HG03354 (cell line): ENCODE measurements around the gene ATG10.

Source experiments
- ATAC-seq: cut with Tn5 transposase; IDR thresholded peaks from one replicate; pipeline ENCODE4 v1.9.1; 2021; ENCODE audit warnings: mild to moderate bottlenecking; ENCODE audit not compliant: unreplicated experiment, poor library complexity, severe bottlenecking

ATG10 gene

DNA sequence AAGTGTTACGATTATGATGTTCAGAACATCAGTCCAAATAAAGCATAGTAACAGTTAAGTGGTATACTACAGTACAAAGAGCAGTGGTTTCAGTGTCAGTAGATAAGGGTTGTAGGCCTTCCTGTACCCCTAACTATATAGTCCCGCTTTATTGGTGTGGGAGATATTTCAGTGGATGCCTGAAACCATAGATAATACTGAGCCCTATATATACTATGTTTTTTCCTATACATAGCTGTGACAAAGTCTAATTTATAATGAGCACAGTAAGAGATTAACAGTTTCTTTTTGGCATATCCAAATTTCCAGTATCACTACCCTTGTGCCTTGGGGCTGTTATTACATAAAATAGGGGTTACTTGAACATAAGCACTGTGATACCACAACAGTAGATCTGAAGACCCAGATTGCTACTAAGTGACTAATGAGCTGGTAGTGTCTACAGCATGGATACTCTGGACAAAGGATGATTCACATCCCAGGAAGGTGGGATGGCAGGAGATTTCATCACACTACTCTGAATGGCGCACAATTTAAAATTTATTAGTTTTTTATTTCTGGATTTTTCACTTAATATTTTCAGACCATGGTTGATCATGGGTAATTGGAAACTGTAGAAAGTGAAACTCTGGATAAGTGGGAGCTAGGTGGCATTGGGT is 187.1 kb downstream of the ATG10 start:
- no peak for ATAC-seq

DNA sequence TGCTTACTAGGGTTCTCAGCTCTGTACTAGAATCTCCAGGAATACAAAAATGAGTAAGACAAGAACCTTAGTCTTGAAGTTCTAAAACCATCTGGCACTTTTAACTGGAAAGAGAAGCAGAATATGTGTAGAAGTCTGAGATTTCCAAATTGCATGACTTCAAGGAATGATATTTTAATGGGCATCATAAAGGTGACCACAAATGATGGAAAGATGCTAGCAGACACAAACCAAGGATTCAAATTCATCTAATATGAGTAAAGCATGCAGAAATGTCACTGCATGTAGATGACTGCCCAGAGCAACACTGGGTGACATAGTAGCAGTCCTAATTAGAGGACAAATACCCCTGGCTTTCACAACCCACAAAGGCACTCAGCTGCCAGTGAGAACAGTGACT is 189.1 kb downstream of the ATG10 start:
- ATAC-seq, result no peak

DNA sequence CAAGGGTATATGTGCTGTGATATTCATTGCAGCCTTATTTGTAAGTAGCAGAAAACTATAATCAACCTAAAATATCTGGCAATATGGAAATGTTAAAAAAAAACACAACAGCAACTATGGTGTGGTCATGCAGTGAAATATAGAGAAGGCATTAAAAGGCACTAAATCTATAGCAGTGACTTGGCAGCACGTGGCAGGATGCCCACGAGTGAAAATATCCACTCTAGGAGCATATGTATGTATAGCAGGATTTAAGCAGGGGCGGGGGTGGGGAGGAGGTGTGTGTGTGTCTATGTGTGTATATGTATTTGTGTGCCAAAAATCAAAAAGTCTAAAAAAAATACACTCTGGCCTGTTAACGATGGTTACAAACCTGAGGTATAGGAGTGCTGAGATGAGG is 190.8 kb downstream of the ATG10 start:
- no peak for ATAC-seq

DNA sequence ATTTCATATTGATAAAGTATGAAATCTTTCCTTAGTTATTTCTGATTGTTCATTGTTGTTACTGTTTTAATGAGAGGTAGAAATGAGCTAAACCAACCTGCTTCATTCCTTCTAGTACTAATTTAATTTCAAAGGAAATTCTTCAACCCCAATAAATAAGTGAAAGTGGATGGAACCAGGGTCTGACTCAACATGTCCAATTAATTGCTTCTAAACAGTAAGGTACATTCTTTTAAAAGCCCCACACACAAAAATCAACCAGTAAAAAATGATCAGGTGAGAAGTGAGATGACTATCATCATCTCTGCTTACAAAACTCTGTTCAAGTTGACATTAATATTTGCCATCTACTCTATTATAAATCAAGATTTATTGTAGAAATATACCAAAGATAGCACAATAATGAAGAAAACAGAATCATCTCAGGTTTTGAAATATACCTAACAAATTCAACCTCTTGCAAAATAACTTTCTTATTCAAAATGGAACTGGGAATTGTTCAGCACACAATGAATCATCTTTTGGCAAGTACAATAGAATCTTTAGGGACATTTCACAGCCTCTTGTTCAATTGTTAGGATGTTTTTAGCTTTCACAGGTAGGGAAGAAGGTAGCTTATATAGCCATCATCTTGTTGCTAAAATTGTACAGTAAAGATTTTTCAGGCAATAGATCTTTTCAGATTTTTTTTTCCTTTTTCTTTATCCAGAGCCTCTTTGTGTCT is 191.8 kb downstream of the ATG10 start:
- no peak for ATAC-seq

DNA sequence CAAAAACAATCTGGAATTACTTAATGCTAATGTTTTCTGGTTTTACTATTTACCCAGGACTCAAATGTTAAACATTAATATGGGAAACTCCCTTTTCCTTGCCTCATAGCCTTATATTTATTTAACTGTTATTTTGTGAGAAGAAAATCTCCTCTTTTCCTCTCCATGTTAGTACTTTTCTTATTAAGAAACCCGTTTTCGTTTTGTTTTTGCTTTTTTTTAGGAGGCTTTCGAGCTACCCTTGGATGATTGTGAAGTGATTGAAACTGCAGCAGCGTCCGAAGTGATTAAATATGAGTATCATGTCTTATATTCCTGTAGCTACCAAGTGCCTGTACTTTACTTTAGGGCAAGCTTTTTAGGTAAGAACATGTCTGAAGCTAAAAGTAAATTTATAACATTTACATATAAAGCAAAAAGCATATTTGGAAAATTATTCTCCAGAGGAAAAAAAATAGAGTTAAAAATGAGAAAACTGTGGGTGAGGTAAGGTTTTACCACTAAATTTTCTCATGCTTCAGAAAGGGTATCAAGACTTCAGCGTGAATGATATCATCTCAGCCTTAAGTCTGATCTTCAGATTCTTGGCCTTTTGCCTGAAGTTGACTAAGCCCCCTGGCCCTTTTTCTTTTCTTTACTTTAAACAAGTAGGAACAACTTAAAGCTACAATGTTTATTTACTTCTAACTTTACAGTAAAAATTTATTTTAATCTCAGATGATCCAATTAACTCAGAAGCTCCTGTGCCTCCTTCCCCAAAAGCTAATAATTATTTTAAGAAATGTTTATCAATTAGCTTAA is 192.6 kb downstream of the ATG10 start:
- ATAC-seq, result no peak

DNA sequence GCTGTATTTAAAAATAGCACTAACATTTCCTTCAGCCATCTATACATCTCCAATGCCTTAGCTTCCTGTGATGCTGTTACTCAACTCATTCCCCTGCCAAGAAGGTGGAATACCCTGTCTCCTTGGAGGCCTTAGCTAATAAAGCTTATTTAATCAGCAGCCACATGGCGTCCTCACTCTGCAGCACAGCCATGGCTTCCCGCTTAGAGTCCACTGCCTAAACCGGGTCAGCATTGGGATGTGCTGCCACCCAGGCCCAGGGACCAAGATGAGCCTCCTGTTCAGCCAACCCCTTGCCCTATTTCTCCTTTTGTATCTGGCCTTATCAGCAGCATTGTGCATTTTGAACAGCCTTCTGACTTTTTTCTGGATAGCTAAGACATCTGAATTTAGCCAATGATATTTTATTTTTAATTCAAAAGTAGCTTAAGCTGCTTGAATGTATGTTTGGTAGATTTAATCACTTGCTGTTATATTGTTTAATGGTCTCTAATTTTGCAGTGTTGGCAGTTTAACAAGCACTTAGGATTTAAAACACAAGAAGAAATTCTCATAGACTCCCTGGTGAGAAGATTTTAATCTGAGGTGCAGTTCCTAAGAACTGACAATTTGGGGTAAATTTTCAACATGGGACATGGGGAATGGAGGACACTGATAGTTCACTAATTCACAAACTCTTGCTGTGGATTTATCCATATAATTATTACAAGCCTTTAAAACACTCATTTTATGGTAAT is 193.3 kb downstream of the ATG10 start:
- no peak for ATAC-seq

DNA sequence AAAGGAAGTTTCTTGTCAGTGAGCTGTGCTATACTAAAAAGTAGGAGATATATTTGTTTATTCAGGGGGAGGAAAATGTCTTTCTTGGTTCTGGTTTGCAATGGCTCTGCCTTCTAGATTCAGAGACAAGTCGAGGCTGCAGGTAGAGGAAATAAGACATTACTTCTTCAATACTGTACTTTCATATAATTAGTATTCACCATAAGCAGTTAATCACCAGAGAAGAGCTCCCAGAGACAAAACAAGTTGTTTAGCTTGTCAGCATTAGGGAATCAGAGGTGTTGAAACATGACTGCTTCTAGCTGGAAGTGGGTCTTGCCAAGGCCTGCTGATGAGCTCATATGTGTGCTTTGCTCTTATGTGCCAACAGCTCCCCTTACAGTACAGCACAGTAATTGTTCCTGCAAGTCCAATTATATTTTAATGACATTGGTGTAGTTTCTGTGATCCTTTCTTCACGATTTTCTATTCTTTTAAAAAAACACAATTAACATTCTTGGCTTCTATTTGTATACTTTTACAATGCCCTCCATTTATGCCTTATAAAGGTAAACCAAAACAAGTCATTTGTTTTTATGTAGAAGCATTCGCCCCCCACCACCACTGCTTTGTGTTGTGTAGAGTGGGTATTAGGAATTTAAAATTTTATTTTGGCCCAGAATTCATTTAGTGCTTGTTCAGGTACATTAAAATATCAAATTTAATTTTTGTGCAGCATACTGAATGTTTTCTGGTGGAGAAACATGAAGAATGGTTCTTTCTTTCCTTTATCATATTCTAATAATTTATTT is 194.1 kb downstream of the ATG10 start:
- ATAC-seq, result peak; percentile 95

DNA sequence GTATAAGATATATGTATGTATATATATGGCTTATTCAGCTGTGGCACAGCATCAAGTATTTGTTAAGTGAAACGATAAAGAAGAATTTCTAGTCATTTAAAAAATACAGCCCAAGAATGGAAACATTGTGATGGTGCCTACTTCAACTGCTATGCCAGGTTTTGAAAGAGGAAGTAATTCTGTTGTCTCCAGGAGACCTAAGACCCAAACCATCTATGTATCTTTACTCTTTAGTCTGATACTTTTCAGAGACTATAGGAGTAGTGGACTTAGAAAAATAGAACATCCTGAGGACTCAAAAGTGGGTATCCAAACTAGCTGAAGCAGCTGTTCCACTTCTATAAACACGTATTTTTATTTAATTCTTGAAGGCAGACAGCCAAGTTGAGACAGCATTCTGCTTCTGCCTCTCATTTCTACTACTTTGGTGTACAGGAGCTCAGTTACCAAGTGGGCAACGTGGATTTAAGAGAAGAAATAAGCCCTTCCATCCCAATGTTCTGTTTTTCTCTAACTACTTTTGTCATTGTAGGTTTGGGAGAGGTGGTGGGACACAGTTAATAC is 195.6 kb downstream of the ATG10 start:
- ATAC-seq, result no peak

DNA sequence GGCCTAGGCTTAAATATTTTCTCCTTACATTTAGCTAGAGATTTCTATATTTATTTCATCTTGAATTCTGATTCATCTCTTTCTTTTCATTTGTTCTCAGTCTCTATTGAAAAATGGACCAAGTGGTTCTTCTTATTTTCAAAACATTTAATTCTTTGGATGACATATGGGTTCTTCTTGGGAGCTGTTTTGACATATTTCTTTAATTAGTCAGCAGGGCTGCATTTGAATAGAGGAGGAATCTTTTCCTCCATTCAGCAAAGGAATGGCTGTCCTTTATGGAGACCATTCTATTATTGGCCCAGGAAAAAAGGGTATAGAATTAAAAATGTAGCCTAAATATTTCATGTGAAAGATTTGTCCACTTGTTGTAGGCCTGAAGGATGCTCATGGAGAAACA is 196.5 kb downstream of the ATG10 start:
- ATAC-seq, result no peak

DNA sequence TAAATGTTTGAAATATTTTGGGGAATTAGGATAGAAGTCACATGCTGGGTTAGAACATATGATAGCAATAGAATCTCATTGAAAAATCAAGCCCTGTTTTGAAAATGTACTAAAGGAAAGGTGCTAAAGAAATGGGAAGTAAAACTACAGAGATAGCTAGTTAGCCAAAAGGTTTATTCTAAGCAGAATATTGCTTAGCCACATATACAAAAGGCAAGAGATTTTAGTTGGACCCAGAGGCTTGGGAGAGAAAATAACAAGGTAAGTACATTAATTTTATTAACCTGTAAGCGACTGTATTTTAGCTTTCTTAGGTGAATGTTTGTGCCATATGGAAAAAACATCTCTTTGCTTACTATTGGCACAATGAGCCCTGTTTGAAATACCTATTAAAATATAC is 198.1 kb downstream of the ATG10 start:
- no peak for ATAC-seq

DNA sequence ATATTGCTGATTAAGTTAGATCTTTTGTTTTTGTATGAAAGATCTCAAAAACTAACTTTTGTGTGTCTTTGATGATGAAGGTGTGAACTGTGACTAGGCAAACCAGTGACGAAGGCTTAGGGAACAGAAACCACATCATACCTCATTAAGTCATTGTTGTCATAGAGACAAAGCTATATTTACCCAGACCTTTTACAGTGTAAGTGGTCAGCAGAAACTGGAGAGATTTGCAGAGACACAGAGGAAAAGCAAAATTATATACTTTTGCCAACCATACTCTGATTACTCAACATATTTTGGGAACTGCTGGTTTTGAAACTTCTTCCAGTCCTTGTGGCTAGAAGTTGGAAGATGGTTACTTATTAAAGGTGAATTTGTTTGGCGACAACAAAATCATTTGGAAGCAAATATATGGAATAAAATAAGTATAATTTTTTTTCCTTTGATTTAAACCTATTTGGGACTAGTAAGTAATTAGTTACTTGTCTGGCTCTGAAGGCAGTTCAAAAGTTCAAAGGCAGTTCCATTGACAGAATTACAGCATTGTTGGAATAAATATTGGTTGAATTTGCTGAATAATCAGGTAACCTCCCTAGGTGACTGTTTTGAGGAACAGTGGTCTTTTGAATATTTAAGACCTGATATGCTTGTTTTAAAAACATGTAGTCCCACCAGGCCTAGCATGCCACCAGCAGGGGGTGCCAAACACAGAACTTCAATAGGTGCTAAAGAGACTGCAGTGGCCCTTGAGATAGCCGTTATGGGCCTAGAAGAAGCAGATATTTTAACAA is 202.5 kb downstream of the ATG10 start:
- ATAC-seq, result peak; percentile 99

DNA sequence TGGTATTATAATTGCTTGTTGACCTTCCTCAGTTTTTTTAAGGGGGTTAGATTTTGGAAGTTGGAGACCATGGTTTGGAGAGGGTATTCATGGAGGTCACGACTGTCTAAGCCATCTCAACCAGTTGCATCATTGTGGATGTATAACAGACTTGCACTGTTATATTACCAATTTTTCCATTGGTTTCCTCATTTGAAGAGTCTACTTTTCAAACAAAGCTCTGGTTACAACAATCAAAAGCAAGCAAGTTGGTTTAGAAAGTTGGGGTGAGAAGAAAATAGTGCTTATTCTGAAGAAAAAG is 203.0 kb downstream of the ATG10 start:
- no peak for ATAC-seq

DNA sequence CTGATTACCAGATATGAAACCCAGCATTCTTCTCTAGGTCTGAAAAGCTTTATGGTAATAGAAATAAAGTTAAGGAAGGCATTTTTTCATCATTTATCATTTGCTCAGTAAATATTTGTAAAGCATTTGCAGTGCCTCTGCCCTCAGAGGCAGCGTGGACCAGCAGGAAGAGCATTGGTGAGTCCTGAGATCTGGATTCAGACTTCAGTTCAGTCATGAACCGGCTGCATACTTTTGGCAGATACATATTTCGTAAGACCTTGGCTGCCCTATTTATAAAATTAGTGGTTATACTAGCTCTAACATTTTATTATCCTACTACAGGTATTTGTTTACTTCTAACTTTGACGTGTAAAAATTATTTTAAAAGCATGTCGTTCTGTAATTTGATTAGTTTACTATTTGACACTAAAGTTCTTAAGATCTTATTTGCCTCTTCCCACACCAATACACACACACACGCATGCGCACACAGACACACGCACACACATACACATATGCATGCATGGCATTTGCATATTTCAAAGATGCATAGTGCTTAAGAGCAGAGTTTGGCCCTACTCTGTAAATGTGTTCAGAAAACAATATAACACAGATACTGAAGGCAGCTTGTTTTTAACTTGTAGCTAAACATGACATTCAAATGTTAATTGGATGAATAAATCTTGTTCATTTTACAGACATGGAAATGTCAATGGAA is 204.4 kb downstream of the ATG10 start:
- ATAC-seq, result no peak

DNA sequence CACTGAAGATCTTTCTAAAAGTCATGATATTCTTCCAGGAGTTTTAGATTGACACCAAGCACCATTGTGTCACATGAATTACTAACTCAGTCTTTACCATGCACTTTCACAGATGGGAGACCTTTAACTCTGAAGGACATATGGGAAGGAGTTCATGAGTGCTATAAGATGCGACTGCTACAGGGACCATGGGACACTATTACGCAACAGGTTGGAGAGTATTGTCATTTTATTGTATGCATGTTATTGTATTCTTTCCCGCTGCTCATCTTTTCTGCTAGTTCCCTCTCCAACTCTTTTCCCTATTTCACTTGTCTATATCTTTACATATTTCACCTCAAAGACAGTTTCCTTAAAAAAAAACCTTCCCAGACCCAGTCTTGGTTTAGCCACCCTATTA is 206.6 kb downstream of the ATG10 start:
- ATAC-seq, result no peak

DNA sequence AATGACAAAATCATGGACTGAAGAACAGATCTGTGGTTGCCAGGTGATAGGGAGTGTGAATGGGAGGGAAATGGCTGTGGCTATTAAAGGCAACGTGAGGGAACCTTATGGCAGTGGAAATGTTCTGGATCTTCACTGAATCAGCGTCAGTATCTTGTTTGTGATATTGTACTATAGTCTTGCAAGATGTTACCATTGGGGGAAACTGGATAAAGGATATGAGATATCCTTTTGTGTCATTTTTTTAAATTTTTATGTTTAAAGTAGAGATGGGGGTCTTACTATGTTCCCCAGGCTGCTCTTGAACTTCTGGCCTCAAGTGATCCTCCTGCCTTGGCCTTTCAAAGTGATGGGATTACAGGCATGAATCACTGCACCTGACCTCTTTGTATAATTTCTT is 210.8 kb downstream of the ATG10 start:
- ATAC-seq, result no peak

DNA sequence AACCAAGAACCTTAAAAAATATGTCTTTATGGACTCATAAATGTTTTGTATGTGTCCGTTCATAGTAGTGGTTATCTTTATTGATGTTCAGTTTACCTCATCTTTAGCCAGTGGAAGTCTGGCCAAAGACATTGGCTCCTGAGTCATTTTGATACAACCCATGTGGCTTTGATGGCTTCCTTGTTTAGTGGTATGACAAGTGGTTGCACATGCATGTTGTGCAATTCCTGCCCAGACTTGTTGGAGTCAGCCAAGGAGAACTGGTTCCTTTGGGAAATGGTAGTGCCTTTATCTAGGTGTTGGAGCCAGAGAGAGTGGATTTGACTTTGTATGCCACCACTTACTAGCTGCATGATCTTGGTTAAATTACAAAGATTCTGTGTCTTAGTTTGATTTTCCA is 212.0 kb downstream of the ATG10 start:
- no peak for ATAC-seq

DNA sequence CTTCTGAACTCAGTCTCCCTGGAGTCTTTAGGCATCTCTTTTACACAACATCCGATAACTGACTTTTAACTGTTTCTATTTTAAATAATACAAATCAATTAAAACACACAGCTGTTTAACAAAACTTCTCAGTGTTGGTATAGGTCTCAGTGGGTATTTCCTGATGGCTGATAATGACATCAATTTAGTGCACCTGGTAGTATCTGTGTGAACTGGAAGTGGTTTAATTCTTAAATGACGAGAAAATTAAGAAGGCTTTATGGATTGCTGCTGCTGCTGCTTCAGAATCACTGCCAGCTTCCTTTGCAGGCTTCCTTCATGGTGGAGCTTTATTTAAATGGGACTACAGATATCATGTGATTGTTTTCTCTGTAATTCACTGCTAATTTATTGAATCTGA is 214.0 kb downstream of the ATG10 start:
- ATAC-seq, result no peak

DNA sequence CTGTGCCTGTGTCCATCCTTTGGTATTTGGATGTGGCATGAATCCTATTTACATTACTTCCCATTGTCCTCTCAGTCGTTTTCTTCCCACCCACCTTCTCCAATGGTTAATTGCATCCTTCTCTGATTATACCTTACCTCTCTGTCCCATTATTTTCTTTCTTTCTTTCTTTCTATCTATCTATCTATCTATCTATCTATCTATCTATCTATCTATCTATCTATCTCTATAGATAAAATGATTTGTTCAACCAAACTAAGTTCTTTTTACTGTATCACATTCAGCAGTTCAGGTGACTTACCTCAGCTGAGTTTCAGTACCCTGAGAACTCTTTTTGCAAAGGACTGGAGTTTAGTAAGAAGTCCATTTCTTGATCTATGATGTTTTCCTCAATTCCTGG is 225.7 kb downstream of the ATG10 start:
- no peak for ATAC-seq
